GM23338 (cell line): ENCODE results near the gene ABCB8. TPM values are rescaled to one million over a fixed set of nuclear protein-coding genes. Genes with fewer than 3 reads are reported as not detected.

Experiments used
- ATAC-seq: fragments of 200-7000 bp; cut with Tn5 transposase; 3 replicates; pipeline ENCODE4 v1.9.1; 2020
- DNase-seq: peaks from one replicate; pipeline ENCODE4 v3.0.0-alpha.2; 2015; ENCODE audit warnings: low spot score
- H2AFZ ChIP-seq: fragments of 200-600 bp; sonication (generic); 2 replicates; pipeline ENCODE4 v1.8.0; 2016; ENCODE audit warnings: antibody characterized with exemption, mild to moderate bottlenecking, moderate library complexity
- H3F3A ChIP-seq: fragments of 200-600 bp; sonication (generic); replicated peaks from 2 replicates; pipeline ENCODE4 v1.8.0; 2017; ENCODE audit warnings: antibody characterized with exemption, mixed run types, low read depth
- H3K27ac ChIP-seq: fragments of 200-600 bp; sonication (generic); 2 replicates; pipeline ENCODE4 v1.6.1; 2016; ENCODE audit warnings: low read depth
- H3K27me3 ChIP-seq: fragments of 200-600 bp; sonication (generic); 2 replicates; pipeline ENCODE4 v1.8.0; 2016; ENCODE audit warnings: mild to moderate bottlenecking, mixed run types, moderate library complexity; ENCODE audit not compliant: insufficient read depth
- H3K36me3 ChIP-seq: fragments of 200-600 bp; sonication (generic); 2 replicates; pipeline ENCODE4 v1.8.0; 2016; ENCODE audit warnings: mild to moderate bottlenecking; ENCODE audit not compliant: insufficient read depth
- H3K4me1 ChIP-seq: fragments of 200-600 bp; sonication (generic); 2 replicates; pipeline ENCODE4 v1.8.0; 2016; ENCODE audit warnings: mild to moderate bottlenecking, moderate library complexity; ENCODE audit not compliant: insufficient read depth
- H3K4me2 ChIP-seq: fragments of 200-600 bp; sonication (generic); 2 replicates; pipeline ENCODE4 v1.7.1; 2017; ENCODE audit warnings: mixed run types
- H3K4me3 ChIP-seq: fragments of 200-600 bp; sonication (generic); 2 replicates; pipeline ENCODE4 v1.6.1; 2016; ENCODE audit warnings: mixed run types
- H3K79me2 ChIP-seq: fragments of 200-600 bp; sonication (generic); replicated peaks from 2 replicates; pipeline ENCODE4 v1.8.0; 2017; ENCODE audit warnings: mild to moderate bottlenecking; ENCODE audit not compliant: insufficient read depth
- H3K9me2 ChIP-seq: fragments of 200-600 bp; sonication (generic); 2 replicates; pipeline ENCODE4 v1.8.0; 2017; ENCODE audit not compliant: insufficient read depth
- H4K20me1 ChIP-seq: fragments of 200-600 bp; sonication (generic); replicated peaks from 2 replicates; pipeline ENCODE4 v1.8.0; 2017; ENCODE audit warnings: mild to moderate bottlenecking; ENCODE audit not compliant: insufficient read depth
- H3K27ac Mint-ChIP-seq: 2 replicates; pipeline ENCODE4 v1.8.0; 2020; ENCODE audit warnings: inconsistent platforms, mild to moderate bottlenecking, moderate library complexity, mixed read lengths
- H3K27me3 Mint-ChIP-seq: 3 replicates; pipeline ENCODE4 v1.8.0; 2022; ENCODE audit warnings: low read depth, mild to moderate bottlenecking, moderate library complexity, mixed read lengths, inconsistent platforms; ENCODE audit not compliant: insufficient read depth, poor library complexity
- H3K36me3 Mint-ChIP-seq: 3 replicates; pipeline ENCODE4 v1.8.0; 2021; ENCODE audit warnings: low read depth, mild to moderate bottlenecking, inconsistent platforms, moderate library complexity, mixed read lengths
- H3K4me1 Mint-ChIP-seq: 3 replicates; pipeline ENCODE4 v1.8.0; 2020; ENCODE audit warnings: mild to moderate bottlenecking, inconsistent platforms, mixed read lengths
- H3K4me3 Mint-ChIP-seq: 3 replicates; pipeline ENCODE4 v1.8.0; 2021; ENCODE audit warnings: moderate library complexity, mild to moderate bottlenecking, inconsistent platforms, mixed read lengths
- H3K9me3 Mint-ChIP-seq: 3 replicates; pipeline ENCODE4 v1.8.0; 2020; ENCODE audit warnings: moderate library complexity, mild to moderate bottlenecking, inconsistent platforms, mixed read lengths
- CREB1 ChIP-seq: fragments of 250-450 bp; sonication (Bioruptor Pico); IDR thresholded peaks from 2 replicates; pipeline ENCODE4 v1.5.0; 2020; ENCODE audit warnings: low read depth, mild to moderate bottlenecking, moderate library complexity
- EZH2 ChIP-seq: fragments of 200-600 bp; sonication (generic); IDR thresholded peaks from one replicate; pipeline ENCODE4 v1.8.0; 2017; ENCODE audit warnings: antibody characterized with exemption, mild to moderate bottlenecking, low read depth; ENCODE audit not compliant: unreplicated experiment
- EZH2phosphoT487 ChIP-seq: fragments of 200-600 bp; sonication (generic); IDR thresholded peaks from one replicate; pipeline ENCODE4 v1.8.1; 2018; ENCODE audit warnings: antibody characterized with exemption; ENCODE audit not compliant: unreplicated experiment
- JUNB ChIP-seq: IDR thresholded peaks from one replicate; pipeline ENCODE4 v1.6.1; 2016; ENCODE audit warnings: antibody characterized with exemption; ENCODE audit not compliant: unreplicated experiment
- NANOG ChIP-seq: IDR thresholded peaks from 2 replicates; pipeline ENCODE4 v1.6.1; 2016; ENCODE audit warnings: antibody characterized with exemption, borderline replicate concordance
- POLR2AphosphoS5 ChIP-seq: IDR thresholded peaks from 2 replicates; pipeline ENCODE4 v1.6.1; 2016; ENCODE audit warnings: antibody characterized with exemption, low read depth
- STAT1 ChIP-seq: IDR thresholded peaks from one replicate; pipeline ENCODE4 v1.6.1; 2016; ENCODE audit warnings: antibody characterized with exemption; ENCODE audit not compliant: unreplicated experiment
- ZNF114 ChIP-seq: fragments of 250-450 bp; sonication (Bioruptor Pico); IDR thresholded peaks from 2 replicates; pipeline ENCODE4 v1.5.0; 2020; ENCODE audit warnings: mild to moderate bottlenecking, moderate library complexity
- ZNF331 ChIP-seq: fragments of 250-450 bp; sonication (Bioruptor Pico); IDR thresholded peaks from 2 replicates; pipeline ENCODE4 v1.5.0; 2020; ENCODE audit warnings: low read depth, mild to moderate bottlenecking, moderate library complexity
- polyA plus RNA-seq: library from polyadenylated mRNA; unstranded; fragments of >200 nt; fragmentation: Nextera tagmentation; extraction: Ambion mirVana; gene quantifications from 2 replicates; pipeline ENCODE4 v1.2.1, GENCODE V29; 2016
- total RNA-seq: library from RNA; depleted of rRNA; stranded (reverse); fragments of >200 nt; shearing (Covaris generic); gene quantifications from 2 replicates; pipeline ENCODE4 v1.2.3, GENCODE V29; 2014
- TF ChIP-seq, protein P1 (sequence below), 2 experiments: fragments of 200-600 bp in 1 of 2; sonication (generic) in 1 of 2; conservative IDR thresholded peaks; 2 replicates each; pipeline versions ENCODE4 v1.5.1 to v1.6.1; 2016 to 2017; ENCODE audit warnings: antibody characterized with exemption in 2 of 2, low read depth in 2 of 2, mild to moderate bottlenecking in 2 of 2, moderate library complexity in 1 of 2
- TF ChIP-seq, protein P2 (sequence below): IDR thresholded peaks from 2 replicates; pipeline ENCODE4 v1.6.1; 2016; ENCODE audit warnings: antibody characterized with exemption
- TF ChIP-seq, protein P3 (sequence below): fragments of 250-450 bp; sonication (Bioruptor Pico); IDR thresholded peaks from 2 replicates; pipeline ENCODE4 v1.5.0; 2020; ENCODE audit warnings: mild to moderate bottlenecking, moderate library complexity
- TF ChIP-seq, protein P4 (sequence below): IDR thresholded peaks from one replicate; pipeline ENCODE4 v1.6.1; 2018; ENCODE audit warnings: antibody characterized with exemption; ENCODE audit not compliant: unreplicated experiment

ABCB8 gene
- total and polyA plus RNA-seq, 2 experiments from 2014 or later = 11.4 to 27.1 TPM

DNA sequence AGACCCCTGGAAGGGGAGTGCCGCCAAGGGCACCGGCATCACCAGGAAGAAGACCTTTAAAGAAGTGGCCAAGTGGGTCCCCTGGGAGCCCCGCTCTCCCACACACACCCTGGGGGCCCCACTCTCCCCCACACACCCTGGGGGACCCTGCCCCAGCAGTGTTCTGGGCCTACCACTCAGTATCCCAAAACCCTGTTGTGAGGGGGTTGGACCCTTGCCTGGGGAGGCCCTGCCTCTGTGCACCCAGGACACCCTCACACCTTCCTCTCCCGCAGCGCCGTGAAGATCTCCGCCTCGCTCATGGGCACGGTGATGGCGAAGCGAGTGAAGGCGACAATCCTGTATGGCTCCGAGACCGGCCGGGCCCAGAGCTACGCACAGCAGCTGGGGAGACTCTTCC lies 26.7 kb upstream of the ABCB8 start:
- H3K4me2 ChIP-seq = no peak overlapping the region
- no peaks in the 10 kb centered on the region for H3K4me1 ChIP-seq
- Mint-ChIP-seq H3K27ac (no peak overlapping the region), H3K4me3 (no peak overlapping the region), H3K4me1 (peaks cover 4% of the 10 kb centered on the region; the same call in 2 of the 3 replicates), H3K36me3 (no peaks in the 10 kb centered on the region; the same call in 2 of the 3 replicates), H3K27me3 (peaks cover 11% of the 10 kb centered on the region), H3K9me3 (no peaks in the 10 kb centered on the region)
- H3K4me3 ChIP-seq = no peak overlapping the region
- H3F3A ChIP-seq = no peaks in the 10 kb centered on the region
- DNase-seq (no peak), ATAC-seq (no peak)
- H4K20me1 ChIP-seq = no peaks in the 10 kb centered on the region
- H3K79me2 ChIP-seq = no peaks in the 10 kb centered on the region
- H3K27ac ChIP-seq = no peak overlapping the region
- no peaks in the 10 kb centered on the region for H3K9me2 ChIP-seq
- no peak overlapping the region for H2AFZ ChIP-seq
- TF ChIP-seq ZNF114 (CRISPR knock-in tag) (no peak), STAT1 (no peak), CREB1 (no peak), POLR2AphosphoS5 (no peak), EZH2 (no peak), JUNB (no peak), ZNF331 (CRISPR knock-in tag) (no peak), NANOG (no peak), EZH2phosphoT487 (no peak)
- TF ChIP-seq, protein P1, sequence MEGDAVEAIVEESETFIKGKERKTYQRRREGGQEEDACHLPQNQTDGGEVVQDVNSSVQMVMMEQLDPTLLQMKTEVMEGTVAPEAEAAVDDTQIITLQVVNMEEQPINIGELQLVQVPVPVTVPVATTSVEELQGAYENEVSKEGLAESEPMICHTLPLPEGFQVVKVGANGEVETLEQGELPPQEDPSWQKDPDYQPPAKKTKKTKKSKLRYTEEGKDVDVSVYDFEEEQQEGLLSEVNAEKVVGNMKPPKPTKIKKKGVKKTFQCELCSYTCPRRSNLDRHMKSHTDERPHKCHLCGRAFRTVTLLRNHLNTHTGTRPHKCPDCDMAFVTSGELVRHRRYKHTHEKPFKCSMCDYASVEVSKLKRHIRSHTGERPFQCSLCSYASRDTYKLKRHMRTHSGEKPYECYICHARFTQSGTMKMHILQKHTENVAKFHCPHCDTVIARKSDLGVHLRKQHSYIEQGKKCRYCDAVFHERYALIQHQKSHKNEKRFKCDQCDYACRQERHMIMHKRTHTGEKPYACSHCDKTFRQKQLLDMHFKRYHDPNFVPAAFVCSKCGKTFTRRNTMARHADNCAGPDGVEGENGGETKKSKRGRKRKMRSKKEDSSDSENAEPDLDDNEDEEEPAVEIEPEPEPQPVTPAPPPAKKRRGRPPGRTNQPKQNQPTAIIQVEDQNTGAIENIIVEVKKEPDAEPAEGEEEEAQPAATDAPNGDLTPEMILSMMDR (conservative IDR thresholded peaks at IDR 0.05; ENCODE audit: low read depth in 2 of 2) = no peak
- TF ChIP-seq, protein P2, sequence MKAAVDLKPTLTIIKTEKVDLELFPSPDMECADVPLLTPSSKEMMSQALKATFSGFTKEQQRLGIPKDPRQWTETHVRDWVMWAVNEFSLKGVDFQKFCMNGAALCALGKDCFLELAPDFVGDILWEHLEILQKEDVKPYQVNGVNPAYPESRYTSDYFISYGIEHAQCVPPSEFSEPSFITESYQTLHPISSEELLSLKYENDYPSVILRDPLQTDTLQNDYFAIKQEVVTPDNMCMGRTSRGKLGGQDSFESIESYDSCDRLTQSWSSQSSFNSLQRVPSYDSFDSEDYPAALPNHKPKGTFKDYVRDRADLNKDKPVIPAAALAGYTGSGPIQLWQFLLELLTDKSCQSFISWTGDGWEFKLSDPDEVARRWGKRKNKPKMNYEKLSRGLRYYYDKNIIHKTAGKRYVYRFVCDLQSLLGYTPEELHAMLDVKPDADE = no peak
- TF ChIP-seq, protein P3, sequence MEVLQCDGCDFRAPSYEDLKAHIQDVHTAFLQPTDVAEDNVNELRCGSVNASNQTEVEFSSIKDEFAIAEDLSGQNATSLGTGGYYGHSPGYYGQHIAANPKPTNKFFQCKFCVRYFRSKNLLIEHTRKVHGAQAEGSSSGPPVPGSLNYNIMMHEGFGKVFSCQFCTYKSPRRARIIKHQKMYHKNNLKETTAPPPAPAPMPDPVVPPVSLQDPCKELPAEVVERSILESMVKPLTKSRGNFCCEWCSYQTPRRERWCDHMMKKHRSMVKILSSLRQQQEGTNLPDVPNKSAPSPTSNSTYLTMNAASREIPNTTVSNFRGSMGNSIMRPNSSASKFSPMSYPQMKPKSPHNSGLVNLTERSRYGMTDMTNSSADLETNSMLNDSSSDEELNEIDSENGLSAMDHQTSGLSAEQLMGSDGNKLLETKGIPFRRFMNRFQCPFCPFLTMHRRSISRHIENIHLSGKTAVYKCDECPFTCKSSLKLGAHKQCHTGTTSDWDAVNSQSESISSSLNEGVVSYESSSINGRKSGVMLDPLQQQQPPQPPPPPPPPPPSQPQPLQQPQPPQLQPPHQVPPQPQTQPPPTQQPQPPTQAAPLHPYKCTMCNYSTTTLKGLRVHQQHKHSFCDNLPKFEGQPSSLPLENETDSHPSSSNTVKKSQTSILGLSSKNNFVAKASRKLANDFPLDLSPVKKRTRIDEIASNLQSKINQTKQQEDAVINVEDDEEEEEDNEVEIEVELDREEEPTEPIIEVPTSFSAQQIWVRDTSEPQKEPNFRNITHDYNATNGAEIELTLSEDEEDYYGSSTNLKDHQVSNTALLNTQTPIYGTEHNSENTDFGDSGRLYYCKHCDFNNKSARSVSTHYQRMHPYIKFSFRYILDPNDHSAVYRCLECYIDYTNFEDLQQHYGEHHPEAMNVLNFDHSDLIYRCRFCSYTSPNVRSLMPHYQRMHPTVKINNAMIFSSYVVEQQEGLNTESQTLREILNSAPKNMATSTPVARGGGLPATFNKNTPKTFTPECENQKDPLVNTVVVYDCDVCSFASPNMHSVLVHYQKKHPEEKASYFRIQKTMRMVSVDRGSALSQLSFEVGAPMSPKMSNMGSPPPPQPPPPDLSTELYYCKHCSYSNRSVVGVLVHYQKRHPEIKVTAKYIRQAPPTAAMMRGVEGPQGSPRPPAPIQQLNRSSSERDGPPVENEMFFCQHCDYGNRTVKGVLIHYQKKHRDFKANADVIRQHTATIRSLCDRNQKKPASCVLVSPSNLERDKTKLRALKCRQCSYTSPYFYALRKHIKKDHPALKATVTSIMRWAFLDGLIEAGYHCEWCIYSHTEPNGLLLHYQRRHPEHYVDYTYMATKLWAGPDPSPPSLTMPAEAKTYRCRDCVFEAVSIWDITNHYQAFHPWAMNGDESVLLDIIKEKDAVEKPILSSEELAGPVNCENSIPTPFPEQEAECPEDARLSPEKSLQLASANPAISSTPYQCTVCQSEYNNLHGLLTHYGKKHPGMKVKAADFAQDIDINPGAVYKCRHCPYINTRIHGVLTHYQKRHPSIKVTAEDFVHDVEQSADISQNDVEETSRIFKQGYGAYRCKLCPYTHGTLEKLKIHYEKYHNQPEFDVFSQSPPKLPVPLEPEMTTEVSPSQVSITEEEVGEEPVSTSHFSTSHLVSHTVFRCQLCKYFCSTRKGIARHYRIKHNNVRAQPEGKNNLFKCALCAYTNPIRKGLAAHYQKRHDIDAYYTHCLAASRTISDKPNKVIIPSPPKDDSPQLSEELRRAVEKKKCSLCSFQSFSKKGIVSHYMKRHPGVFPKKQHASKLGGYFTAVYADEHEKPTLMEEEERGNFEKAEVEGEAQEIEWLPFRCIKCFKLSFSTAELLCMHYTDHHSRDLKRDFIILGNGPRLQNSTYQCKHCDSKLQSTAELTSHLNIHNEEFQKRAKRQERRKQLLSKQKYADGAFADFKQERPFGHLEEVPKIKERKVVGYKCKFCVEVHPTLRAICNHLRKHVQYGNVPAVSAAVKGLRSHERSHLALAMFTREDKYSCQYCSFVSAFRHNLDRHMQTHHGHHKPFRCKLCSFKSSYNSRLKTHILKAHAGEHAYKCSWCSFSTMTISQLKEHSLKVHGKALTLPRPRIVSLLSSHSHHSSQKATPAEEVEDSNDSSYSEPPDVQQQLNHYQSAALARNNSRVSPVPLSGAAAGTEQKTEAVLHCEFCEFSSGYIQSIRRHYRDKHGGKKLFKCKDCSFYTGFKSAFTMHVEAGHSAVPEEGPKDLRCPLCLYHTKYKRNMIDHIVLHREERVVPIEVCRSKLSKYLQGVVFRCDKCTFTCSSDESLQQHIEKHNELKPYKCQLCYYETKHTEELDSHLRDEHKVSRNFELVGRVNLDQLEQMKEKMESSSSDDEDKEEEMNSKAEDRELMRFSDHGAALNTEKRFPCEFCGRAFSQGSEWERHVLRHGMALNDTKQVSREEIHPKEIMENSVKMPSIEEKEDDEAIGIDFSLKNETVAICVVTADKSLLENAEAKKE = no peak
- TF ChIP-seq, protein P4, sequence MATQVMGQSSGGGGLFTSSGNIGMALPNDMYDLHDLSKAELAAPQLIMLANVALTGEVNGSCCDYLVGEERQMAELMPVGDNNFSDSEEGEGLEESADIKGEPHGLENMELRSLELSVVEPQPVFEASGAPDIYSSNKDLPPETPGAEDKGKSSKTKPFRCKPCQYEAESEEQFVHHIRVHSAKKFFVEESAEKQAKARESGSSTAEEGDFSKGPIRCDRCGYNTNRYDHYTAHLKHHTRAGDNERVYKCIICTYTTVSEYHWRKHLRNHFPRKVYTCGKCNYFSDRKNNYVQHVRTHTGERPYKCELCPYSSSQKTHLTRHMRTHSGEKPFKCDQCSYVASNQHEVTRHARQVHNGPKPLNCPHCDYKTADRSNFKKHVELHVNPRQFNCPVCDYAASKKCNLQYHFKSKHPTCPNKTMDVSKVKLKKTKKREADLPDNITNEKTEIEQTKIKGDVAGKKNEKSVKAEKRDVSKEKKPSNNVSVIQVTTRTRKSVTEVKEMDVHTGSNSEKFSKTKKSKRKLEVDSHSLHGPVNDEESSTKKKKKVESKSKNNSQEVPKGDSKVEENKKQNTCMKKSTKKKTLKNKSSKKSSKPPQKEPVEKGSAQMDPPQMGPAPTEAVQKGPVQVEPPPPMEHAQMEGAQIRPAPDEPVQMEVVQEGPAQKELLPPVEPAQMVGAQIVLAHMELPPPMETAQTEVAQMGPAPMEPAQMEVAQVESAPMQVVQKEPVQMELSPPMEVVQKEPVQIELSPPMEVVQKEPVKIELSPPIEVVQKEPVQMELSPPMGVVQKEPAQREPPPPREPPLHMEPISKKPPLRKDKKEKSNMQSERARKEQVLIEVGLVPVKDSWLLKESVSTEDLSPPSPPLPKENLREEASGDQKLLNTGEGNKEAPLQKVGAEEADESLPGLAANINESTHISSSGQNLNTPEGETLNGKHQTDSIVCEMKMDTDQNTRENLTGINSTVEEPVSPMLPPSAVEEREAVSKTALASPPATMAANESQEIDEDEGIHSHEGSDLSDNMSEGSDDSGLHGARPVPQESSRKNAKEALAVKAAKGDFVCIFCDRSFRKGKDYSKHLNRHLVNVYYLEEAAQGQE = no peak
- H3K27me3 ChIP-seq = no peaks in the 10 kb centered on the region
- no peaks in the 10 kb centered on the region for H3K36me3 ChIP-seq
